Subcutaneous abdominal adipose tissue (tissue), 5 donors: ENCODE measurements around the gene TTC23.
"Not testable (repeated sequence)": the region's sequence is repeated elsewhere in the genome, so short reads cannot be mapped to it uniquely, and the experiment has no call there.

Experiments used
- H3K27ac ChIP-seq: one replicate; pipeline ENCODE4 v1.7.0; 2013; ENCODE audit warnings: low read depth, mild to moderate bottlenecking, inconsistent platforms, low read length, moderate library complexity
- H3K27me3 ChIP-seq, 5 donors: one replicate each; pipeline ENCODE4 v1.7.0; 2013; ENCODE audit warnings: low read length in 5 of 5, inconsistent platforms in 1 of 5; ENCODE audit not compliant: control insufficient read depth in 5 of 5, insufficient read depth in 4 of 5
- H3K36me3 ChIP-seq, 5 donors: one replicate each; pipeline ENCODE4 v1.7.0; 2013; ENCODE audit warnings: low read length in 5 of 5; ENCODE audit not compliant: control insufficient read depth in 5 of 5, insufficient read depth in 5 of 5
- H3K4me1 ChIP-seq, 5 donors: one replicate each; pipeline ENCODE4 v1.7.0; 2013; ENCODE audit warnings: low read length in 5 of 5, mild to moderate bottlenecking in 3 of 5, moderate library complexity in 1 of 5; ENCODE audit not compliant: control insufficient read depth in 5 of 5, insufficient read depth in 5 of 5
- H3K4me3 ChIP-seq, 5 donors: one replicate each; pipeline ENCODE4 v1.7.0; 2013; ENCODE audit warnings: low read length in 5 of 5, low read depth in 1 of 5
- H3K9ac ChIP-seq, 5 donors: one replicate each; pipeline ENCODE4 v1.7.0; 2013; ENCODE audit warnings: low read length in 5 of 5, mild to moderate bottlenecking in 4 of 5, moderate library complexity in 3 of 5
- H3K9me3 ChIP-seq, 5 donors: one replicate each; pipeline ENCODE4 v1.7.0; 2013; ENCODE audit warnings: low read length in 5 of 5; ENCODE audit not compliant: control insufficient read depth in 5 of 5
- donor health status: healthy.
- donor health status: healthy.
- donor health status: healthy.
- donor health status: healthy.
- donor health status: healthy.

The TTC23 gene

GRCh38 chr15:99210334-99210733, 39.0 kb downstream of the TTC23 start:
- Histone ChIP-seq H3K9ac (no peak overlapping the region), H3K27me3 (no peaks in the 10 kb centered on the region), H3K36me3 (peaks cover 0 to 9% (median 5%) of the 10 kb centered on the region in 5 donors), H3K27ac (no peak overlapping the region), H3K9me3 (no peaks in the 10 kb centered on the region), H3K4me1 (peaks cover 0 to 6% (median 0%) of the 10 kb centered on the region in 5 donors), H3K4me3 (no peak overlapping the region)

- H3K27ac ChIP-seq: no peak overlapping the region
- H3K9me3 ChIP-seq: no peaks in the 10 kb centered on the region
- H3K27me3 ChIP-seq: no peaks in the 10 kb centered on the region
- peaks cover 0 to 6% (median 0%) of the 10 kb centered on the region in 5 donors for H3K4me1 ChIP-seq
- peaks cover 0 to 6% (median 0%) of the 10 kb centered on the region in 5 donors for H3K36me3 ChIP-seq
- no peak overlapping the region for H3K9ac ChIP-seq
- no peak overlapping the region for H3K4me3 ChIP-seq
Observed at GRCh38 chr15:99209326-99209725, 40.1 kb downstream of the TTC23 start.

- H3K27me3 ChIP-seq: no peaks in the 10 kb centered on the region
- no peak overlapping the region for H3K27ac ChIP-seq
- no peak overlapping the region for H3K9ac ChIP-seq
- H3K36me3 ChIP-seq: peaks cover 0 to 6% (median 0%) of the 10 kb centered on the region in 5 donors
- H3K4me3 ChIP-seq: no peak overlapping the region
- H3K4me1 ChIP-seq: peaks cover 0 to 6% (median 0%) of the 10 kb centered on the region in 5 donors
- H3K9me3 ChIP-seq: no peaks in the 10 kb centered on the region
Observed at GRCh38 chr15:99207672-99208071, 41.7 kb downstream of the TTC23 start.

- Histone ChIP-seq H3K27ac (no peak overlapping the region), H3K36me3 (peaks cover 11 to 21% (median 19%) of the 10 kb centered on the region in 5 donors), H3K4me1 (peaks cover 0 to 3% (median 0%) of the 10 kb centered on the region in 5 donors), H3K4me3 (no peak overlapping the region), H3K9ac (no peak overlapping the region), H3K27me3 (no peaks in the 10 kb centered on the region), H3K9me3 (no peaks in the 10 kb centered on the region)
Observed at GRCh38 chr15:99202176-99202552, 47.2 kb downstream of the TTC23 start.

- H3K4me1 ChIP-seq: peaks cover 0 to 3% (median 0%) of the 10 kb centered on the region in 5 donors
- no peak overlapping the region for H3K4me3 ChIP-seq
- no peak overlapping the region for H3K27ac ChIP-seq
- no peaks in the 10 kb centered on the region for H3K9me3 ChIP-seq
- H3K9ac ChIP-seq: no peak overlapping the region
- H3K36me3 ChIP-seq: peaks cover 14 to 24% (median 21%) of the 10 kb centered on the region in 5 donors
- H3K27me3 ChIP-seq: no peaks in the 10 kb centered on the region
Observed at GRCh38 chr15:99201408-99202175, 47.8 kb downstream of the TTC23 start.

GRCh38 chr15:99197856-99198255, 51.5 kb downstream of the TTC23 start:
- peaks cover 19 to 41% (median 23%) of the 10 kb centered on the region in 5 donors for H3K36me3 ChIP-seq

GRCh38 chr15:99192181-99192580, 57.2 kb downstream of the TTC23 start:
- H3K27ac ChIP-seq, H3K27me3 ChIP-seq, H3K4me3 ChIP-seq, H3K9ac ChIP-seq, H3K4me1 ChIP-seq, H3K9me3 ChIP-seq: not testable (repeated sequence)
- H3K36me3 ChIP-seq: peaks cover 4 to 35% (median 20%) of the 10 kb centered on the region in 5 donors

More at GRCh38 chr15:99197856-99198255, 51.5 kb downstream of the TTC23 start:
- Histone ChIP-seq H3K4me3 (no peak overlapping the region), H3K27ac (no peak overlapping the region), H3K9ac (no peak overlapping the region), H3K4me1 (peaks cover 0 to 3% (median 0%) of the 10 kb centered on the region in 5 donors), H3K27me3 (no peaks in the 10 kb centered on the region), H3K9me3 (no peaks in the 10 kb centered on the region)

- H3K9me3 ChIP-seq: no peaks in the 10 kb centered on the region
- no peak overlapping the region for H3K4me3 ChIP-seq
- H3K36me3 ChIP-seq: peaks cover 0 to 22% (median 13%) of the 10 kb centered on the region in 5 donors
- no peak overlapping the region for H3K9ac ChIP-seq
- H3K4me1 ChIP-seq: peaks cover 0 to 6% (median 0%) of the 10 kb centered on the region in 5 donors
- H3K27me3 ChIP-seq: no peaks in the 10 kb centered on the region
- H3K27ac ChIP-seq: no peak overlapping the region
Observed at GRCh38 chr15:99187936-99188335, 61.4 kb downstream of the TTC23 start.

GRCh38 chr15:99185414-99186130, 63.8 kb downstream of the TTC23 start:
- no peaks in the 10 kb centered on the region for H3K9me3 ChIP-seq
- no peak overlapping the region for H3K4me3 ChIP-seq
- H3K27me3 ChIP-seq: no peaks in the 10 kb centered on the region
- peaks cover 5 to 29% (median 17%) of the 10 kb centered on the region in 5 donors for H3K4me1 ChIP-seq
- no peak overlapping the region for H3K27ac ChIP-seq
- no peak overlapping the region for H3K9ac ChIP-seq
- peaks cover 0 to 9% (median 5%) of the 10 kb centered on the region in 5 donors for H3K36me3 ChIP-seq

GRCh38 chr15:99182791-99183190, 66.6 kb downstream of the TTC23 start:
- Histone ChIP-seq H3K9ac (no peak overlapping the region), H3K4me1 (peaks cover 5 to 39% (median 20%) of the 10 kb centered on the region in 5 donors), H3K9me3 (no peaks in the 10 kb centered on the region), H3K27ac (no peak overlapping the region), H3K27me3 (no peaks in the 10 kb centered on the region), H3K36me3 (peaks cover 0 to 7% (median 5%) of the 10 kb centered on the region in 5 donors), H3K4me3 (no peak overlapping the region)
